ENCODE data around the gene DOCK1.
A peak's percentile ranks its signal among the peaks of the same experiment; 100 is the strongest.

Gene DOCK1

GRCh38 chr10:127242914-127243313, 337.7 kb downstream of the DOCK1 start:
- DNase-seq = no peak

GRCh38 chr10:127243490-127244272, 338.5 kb downstream of the DOCK1 start:
- DNase-seq = peak in 1 of 2 donors; percentile 45

- DNase-seq = no peak
Observed at GRCh38 chr10:127245456-127245855, 340.2 kb downstream of the DOCK1 start.

GRCh38 chr10:127250031-127250430, 344.8 kb downstream of the DOCK1 start:
- DNase-seq = no peak

- no peak for DNase-seq
Observed at GRCh38 chr10:127252818-127253217, 347.6 kb downstream of the DOCK1 start.

DNA sequence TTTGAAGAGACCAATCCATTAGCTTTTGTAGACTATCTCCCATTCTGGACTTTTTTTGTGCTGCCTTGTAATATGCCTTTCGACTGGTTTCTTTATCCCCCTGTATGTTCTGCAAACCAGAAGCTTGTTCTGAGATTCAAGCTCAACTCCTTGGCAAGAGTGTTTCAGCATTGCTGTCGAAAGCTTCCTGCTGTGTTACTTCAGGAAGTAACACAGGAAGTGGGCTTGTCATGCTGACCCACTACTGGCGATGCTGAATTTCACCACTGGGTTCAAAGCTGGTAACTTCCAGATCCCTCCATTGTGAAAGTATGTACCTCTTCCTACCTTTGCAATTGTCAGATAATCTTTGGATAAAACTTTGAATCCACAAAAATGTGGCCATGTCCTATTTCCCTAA, 349.0 kb downstream of the DOCK1 start:
- no peak for DNase-seq

DNA sequence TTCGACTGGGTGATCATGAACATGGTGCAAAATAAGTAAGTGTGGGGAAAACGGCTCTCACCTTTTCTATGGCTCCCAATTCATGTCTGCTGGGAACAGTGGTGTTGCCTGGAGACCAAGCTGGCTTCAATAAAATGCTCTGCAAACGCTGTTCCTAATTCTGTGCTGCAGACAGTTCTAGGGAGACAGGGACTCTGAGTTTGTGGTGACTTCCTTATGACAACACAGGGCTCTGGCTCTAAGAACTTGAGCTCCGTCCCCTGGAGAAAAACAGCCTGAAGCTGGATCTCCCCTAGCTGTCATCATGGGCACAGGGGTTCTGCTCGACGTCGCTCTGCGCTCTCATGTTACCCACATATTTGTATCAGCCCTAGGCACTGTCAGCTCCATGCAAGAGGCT, 352.2 kb downstream of the DOCK1 start:
- DNase-seq = no peak

DNA sequence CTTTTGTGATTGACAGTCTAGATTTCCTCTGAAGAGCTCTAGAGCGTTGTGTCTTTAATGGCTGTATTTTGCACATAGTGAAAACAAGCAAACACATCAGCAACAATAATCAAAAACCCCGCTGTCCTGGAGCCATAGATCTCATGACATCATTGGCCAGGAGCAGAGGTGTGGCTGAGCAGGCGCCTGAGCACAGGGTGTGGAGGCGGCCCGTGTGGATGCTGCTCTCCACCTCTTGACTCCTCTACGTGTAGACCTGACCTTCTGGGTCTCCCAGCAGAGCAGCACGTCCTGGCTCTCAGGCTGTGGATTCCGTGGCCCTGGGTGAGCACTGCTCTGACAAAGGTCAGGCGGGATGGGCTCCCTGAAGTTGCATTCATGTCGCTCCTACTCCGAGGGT, 354.1 kb downstream of the DOCK1 start:
- no peak for DNase-seq

DNA sequence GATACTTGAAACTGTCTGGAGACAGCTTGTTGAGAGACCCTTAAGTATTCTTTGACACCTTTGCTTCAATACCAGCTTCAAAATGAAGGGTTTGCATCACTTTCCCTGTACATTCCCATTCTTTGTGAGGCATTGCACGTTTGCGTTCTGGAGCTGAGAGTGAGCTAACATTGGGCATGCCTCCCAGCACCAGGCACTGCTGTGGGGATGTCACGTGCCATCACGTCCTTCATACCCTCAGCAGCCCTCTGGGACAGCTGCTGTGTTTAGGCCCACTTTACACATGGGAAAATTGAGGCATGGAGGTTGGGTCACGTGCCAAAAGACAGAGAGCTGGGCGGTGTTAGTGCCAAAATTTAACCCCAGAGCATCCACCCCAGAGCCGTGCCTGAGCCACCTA, 357.4 kb downstream of the DOCK1 start:
- no peak for DNase-seq

DNA sequence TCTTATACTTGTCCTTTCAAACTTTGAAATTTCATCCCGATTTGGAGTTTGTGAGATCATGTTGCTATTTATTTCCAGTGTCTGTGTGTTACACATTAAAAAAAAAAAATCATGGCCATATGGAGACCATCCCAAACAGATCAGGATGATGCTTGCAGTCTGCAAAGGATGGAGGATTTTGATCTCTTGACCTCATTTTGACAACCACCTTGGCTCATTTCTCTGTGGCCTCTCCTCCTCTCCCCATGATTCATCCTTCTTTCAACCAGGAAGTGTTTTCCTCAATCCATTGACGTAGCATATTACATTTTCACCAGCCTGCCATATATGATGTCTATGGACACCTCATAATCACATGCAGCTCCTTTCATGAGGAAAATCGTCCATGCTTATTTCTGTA, 360.1 kb downstream of the DOCK1 start:
- DNase-seq = no peak

DNA sequence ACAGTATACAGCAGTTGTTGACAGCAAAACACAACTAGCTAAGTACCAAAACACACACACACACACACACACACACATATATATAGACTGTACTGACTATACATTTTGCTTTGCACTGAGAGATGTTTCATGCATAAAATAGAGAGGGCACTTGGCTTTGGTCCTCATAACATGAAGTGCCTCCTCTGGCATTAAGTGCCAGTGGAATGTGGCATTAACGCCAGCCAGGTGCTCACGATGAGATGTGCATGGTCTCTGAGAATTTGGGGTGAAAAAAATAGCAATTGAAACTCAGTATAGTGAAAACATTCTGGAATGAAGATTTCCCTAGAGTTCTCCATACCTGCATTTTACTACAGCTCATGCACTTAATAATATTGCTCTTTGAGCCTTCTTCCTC, 361.2 kb downstream of the DOCK1 start:
- DNase-seq = no peak

GRCh38 chr10:127267442-127267841, 362.2 kb downstream of the DOCK1 start:
- no peak for DNase-seq

DNA sequence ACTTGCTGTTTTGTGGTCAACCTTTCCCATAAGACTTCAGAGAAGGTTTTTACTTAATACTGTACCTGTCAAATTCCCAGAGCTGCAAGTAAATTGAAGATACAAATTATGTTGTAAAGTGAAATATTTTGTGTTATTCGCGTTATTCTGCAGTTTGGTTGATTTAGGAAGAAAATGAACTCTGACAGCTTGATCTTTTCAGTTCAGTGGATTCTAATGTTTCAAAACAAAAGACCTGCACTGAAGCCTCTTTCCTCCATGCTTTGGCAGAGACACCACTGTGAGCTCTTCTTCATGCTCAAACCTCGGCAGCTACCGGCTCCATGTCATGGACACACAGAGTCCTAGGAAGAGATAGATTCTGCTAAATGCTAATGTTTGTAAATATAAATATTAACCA, 366.8 kb downstream of the DOCK1 start:
- DNase-seq = no peak

- DNase-seq = no peak
Observed at GRCh38 chr10:127275272-127275671, 370.0 kb downstream of the DOCK1 start.

- DNase-seq = no peak
Observed at GRCh38 chr10:127275793-127276450, 370.7 kb downstream of the DOCK1 start.

GRCh38 chr10:127276794-127277462, 371.7 kb downstream of the DOCK1 start:
- no peak for DNase-seq

- no peak for DNase-seq
Observed at GRCh38 chr10:127278001-127278400, 372.8 kb downstream of the DOCK1 start.

DNA sequence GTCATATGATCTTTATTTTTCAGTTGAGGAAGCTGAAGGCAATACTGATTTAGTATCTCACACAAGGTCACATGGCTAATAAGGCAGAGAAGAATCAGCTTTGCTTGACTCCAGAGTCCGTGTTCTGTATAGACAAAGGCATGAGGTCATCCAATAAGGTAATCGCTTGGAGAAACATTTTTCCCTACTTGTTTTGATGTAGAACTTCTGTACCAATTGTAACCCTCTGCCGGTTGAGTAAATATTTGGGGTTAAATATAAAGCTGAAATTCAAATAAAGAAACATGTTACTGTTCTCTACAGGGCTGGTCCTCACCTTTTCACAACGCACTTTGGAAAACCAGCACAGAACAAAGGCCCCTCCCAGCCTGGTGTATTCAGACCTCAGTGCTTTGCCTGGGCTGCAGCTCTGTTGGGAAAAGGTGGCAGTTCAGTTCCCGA, 374.1 kb downstream of the DOCK1 start:
- DNase-seq = no peak

- DNase-seq = no peak
Observed at GRCh38 chr10:127280446-127280845, 375.2 kb downstream of the DOCK1 start.

DNA sequence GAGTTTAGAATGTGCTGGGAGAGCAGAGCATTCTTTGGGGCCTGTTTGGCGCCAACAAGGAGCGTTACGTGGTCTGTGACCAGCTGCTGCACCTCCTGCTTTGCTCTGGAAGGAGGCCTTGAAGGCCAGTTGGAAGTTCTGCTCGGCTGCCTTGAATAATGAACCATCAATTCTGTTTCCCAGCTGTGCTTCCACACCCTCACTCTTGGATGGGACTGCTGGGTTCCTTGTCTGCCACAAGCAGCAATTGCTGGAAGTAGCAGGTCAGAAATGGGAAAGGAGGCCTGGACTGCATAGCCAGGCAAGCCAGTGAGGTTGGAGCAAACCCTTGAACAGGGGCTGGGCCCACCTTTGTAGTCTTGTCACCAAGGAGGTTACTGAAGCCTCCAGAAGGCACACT, 377.8 kb downstream of the DOCK1 start:
- no peak for DNase-seq

DNA sequence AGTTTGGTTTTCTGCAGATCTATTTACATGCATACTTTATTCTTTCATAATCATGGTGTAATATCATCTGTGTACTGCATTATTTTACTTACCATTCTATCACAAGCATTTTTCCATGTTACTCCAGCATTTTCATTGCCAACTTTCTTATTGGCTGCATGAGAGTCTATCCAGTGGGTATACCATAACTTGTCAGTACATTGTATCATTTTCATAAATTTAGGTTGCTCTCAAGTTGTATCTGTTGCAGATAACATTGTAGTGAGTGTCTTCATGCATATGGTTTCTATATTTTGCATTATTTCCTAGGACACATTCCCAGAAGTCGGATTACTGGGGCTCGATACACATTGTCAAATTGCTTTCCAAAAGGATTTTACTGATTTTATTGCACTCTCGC, 378.3 kb downstream of the DOCK1 start:
- DNase-seq = no peak

- no peak for DNase-seq
Observed at GRCh38 chr10:127290850-127291249, 385.6 kb downstream of the DOCK1 start.

DNA sequence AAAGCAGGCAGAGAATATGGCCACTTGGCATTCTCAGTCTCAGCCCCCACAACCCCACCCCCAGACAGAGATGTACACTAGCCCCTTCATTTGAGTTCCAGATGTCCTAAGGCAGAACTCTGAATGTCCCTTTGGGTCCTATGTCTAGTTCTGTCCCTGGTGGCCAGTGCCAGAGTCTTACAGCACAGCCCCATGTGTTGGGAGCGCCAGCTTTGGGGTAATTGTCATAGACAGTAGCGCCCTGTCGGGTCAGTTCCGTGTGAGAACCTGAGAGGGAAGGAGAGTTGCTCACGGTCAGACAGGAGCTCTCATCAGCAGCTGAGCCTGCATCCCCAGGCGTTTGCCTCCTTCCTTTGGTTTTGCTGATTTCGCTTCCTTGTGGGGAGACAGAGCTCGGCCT, 386.1 kb downstream of the DOCK1 start:
- DNase-seq = no peak

DNA sequence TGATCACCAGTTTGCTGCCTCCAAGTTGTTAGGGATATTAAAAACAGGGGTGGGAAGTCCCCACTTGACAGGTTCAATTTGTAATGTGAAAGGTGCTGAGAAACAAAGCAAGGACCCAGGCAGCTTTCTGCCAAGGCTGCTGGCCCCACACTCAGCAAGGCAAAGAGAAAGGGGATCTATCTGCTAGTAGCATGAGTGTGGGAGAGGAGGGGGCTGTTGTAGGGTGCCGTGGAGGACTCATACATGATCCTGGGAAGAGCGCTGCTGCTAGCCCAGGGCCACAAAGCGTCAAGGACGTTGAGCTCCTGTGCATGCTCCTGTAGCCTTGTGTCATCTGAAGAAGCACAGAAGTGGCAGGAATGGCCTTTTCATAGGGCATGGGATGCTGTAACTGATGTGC, 387.7 kb downstream of the DOCK1 start:
- no peak for DNase-seq

Data from stimulated activated CD4-positive, alpha-beta T cell treated with anti-CD3 and anti-CD28 coated beads, Interleukin-2, amount 100 ng/mL, for 24 hours (primary cell).